IPS-NIHi11 (cell line): ENCODE measurements around the gene ZBTB40.

Experiments
- DNase-seq: peaks from one replicate; pipeline ENCODE4 v3.0.0; 2012; ENCODE audit warnings: mixed read lengths, low spot score

Gene ZBTB40

GRCh38 chr1:22503721-22504410 is 52.2 kb downstream of the ZBTB40 start:
- DNase-seq = no peak

GRCh38 chr1:22506130-22506692 is 54.6 kb downstream of the ZBTB40 start:
- DNase-seq = no peak

GRCh38 chr1:22507587-22507986 is 55.9 kb downstream of the ZBTB40 start:
- DNase-seq = no peak

GRCh38 chr1:22508329-22508728 is 56.7 kb downstream of the ZBTB40 start:
- no peak for DNase-seq

GRCh38 chr1:22508991-22509390 is 57.3 kb downstream of the ZBTB40 start:
- DNase-seq = no peak

GRCh38 chr1:22509815-22510214 is 58.2 kb downstream of the ZBTB40 start:
- DNase-seq = no peak

GRCh38 chr1:22512873-22513272 is 61.2 kb downstream of the ZBTB40 start:
- no peak for DNase-seq

- DNase-seq = no peak
These were observed 65.4 kb downstream of the ZBTB40 start for GRCh38 chr1:22516906-22517571.

- no peak for DNase-seq
These were observed 66.3 kb downstream of the ZBTB40 start for GRCh38 chr1:22517956-22518355.

GRCh38 chr1:22518379-22518778 is 66.7 kb downstream of the ZBTB40 start:
- DNase-seq = no peak

- no peak for DNase-seq
These were observed 69.2 kb downstream of the ZBTB40 start for GRCh38 chr1:22520871-22521270.

- no peak for DNase-seq
These were observed 70.0 kb downstream of the ZBTB40 start for GRCh38 chr1:22521692-22522091.

GRCh38 chr1:22522221-22522743 is 70.6 kb downstream of the ZBTB40 start:
- DNase-seq = no peak

GRCh38 chr1:22524481-22524880 is 72.8 kb downstream of the ZBTB40 start:
- no peak for DNase-seq

GRCh38 chr1:22525211-22525610 is 73.6 kb downstream of the ZBTB40 start:
- DNase-seq = no peak

GRCh38 chr1:22525646-22526045 is 74.0 kb downstream of the ZBTB40 start:
- no peak for DNase-seq

GRCh38 chr1:22526098-22526497 is 74.4 kb downstream of the ZBTB40 start:
- no peak for DNase-seq

GRCh38 chr1:22526677-22527076 is 75.0 kb downstream of the ZBTB40 start:
- DNase-seq = no peak

GRCh38 chr1:22527122-22527521 is 75.5 kb downstream of the ZBTB40 start:
- DNase-seq = peak; percentile 40

- peak; percentile 46 for DNase-seq
These were observed 76.1 kb downstream of the ZBTB40 start for GRCh38 chr1:22527555-22528296.

GRCh38 chr1:22528451-22528850 is 76.8 kb downstream of the ZBTB40 start:
- no peak for DNase-seq

GRCh38 chr1:22529901-22530621 is 78.4 kb downstream of the ZBTB40 start:
- no peak for DNase-seq
